ENCODE measurements around the gene CORO2A.

CORO2A gene

DNA sequence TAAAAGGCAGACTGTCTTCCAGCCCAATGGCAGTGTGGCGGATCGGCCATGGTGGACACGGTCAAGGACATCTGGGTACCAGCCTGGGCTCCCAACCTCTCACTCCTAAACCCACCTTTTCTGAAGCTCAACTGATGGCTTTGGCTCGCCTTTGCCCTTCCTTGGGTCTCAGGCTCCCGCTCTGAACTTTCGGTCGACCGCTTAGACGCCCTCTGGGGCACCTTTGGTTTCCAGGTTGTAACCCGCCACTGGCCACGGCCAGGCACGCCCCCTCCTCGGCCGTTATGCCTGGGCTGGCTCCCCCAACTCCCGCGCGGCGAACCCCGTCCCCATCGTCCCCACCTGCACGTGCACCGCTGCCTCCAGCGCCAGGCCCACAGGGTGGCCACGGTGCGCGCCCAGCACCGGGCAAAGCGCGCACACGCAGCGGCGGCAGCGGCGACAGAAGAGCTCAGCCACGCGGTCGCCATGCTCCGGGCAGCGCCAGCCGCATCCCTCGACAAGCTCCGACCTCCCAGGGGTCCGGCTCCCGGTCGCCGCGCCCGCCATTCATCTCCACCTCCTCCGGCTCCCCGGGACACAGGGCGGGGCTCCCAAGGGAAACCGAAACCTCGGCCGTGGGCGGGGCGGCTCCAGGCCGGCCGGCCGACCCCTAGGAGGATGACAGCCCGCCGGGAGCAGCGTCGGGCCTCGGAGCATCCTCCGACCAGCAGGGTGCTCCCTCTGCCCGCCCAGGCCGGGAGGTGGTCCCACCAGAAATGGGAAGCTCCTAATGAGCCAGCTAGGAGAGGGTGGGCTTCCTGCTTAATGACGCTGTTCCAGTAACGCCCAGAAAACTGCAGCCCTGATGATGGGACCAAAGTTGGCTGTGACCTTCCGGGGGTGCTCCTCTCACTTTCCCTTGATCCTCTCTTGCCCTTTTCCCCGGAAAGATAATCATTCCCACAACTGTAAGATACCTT, 73.5 kb downstream of the CORO2A start, which contains the start of gene TRIM14 (continued):
- TF ChIP-seq, protein P1, sequence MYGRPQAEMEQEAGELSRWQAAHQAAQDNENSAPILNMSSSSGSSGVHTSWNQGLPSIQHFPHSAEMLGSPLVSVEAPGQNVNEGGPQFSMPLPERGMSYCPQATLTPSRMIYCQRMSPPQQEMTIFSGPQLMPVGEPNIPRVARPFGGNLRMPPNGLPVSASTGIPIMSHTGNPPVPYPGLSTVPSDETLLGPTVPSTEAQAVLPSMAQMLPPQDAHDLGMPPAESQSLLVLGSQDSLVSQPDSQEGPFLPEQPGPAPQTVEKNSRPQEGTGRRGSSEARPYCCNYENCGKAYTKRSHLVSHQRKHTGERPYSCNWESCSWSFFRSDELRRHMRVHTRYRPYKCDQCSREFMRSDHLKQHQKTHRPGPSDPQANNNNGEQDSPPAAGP (tag by site-specific recombination; IDR thresholded peaks at IDR 0.05), result peak; percentile 32
- 0 out of 2 replicates have a peak, but pooled peaks have one; percentile 27 for TF ChIP-seq EGR2 (tag by site-specific recombination; IDR thresholded peaks at IDR 0.05; ENCODE audit: low read depth)
- TF ChIP-seq KLF1 (tag by site-specific recombination; IDR thresholded peaks at IDR 0.05), result peak; percentile 72
- TF ChIP-seq, protein P2, sequence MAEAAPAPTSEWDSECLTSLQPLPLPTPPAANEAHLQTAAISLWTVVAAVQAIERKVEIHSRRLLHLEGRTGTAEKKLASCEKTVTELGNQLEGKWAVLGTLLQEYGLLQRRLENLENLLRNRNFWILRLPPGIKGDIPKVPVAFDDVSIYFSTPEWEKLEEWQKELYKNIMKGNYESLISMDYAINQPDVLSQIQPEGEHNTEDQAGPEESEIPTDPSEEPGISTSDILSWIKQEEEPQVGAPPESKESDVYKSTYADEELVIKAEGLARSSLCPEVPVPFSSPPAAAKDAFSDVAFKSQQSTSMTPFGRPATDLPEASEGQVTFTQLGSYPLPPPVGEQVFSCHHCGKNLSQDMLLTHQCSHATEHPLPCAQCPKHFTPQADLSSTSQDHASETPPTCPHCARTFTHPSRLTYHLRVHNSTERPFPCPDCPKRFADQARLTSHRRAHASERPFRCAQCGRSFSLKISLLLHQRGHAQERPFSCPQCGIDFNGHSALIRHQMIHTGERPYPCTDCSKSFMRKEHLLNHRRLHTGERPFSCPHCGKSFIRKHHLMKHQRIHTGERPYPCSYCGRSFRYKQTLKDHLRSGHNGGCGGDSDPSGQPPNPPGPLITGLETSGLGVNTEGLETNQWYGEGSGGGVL (tag by site-specific recombination; IDR thresholded peaks at IDR 0.05), result peak; percentile 39; the same call in 1 of the 2 replicates
- TF ChIP-seq, protein P3, sequence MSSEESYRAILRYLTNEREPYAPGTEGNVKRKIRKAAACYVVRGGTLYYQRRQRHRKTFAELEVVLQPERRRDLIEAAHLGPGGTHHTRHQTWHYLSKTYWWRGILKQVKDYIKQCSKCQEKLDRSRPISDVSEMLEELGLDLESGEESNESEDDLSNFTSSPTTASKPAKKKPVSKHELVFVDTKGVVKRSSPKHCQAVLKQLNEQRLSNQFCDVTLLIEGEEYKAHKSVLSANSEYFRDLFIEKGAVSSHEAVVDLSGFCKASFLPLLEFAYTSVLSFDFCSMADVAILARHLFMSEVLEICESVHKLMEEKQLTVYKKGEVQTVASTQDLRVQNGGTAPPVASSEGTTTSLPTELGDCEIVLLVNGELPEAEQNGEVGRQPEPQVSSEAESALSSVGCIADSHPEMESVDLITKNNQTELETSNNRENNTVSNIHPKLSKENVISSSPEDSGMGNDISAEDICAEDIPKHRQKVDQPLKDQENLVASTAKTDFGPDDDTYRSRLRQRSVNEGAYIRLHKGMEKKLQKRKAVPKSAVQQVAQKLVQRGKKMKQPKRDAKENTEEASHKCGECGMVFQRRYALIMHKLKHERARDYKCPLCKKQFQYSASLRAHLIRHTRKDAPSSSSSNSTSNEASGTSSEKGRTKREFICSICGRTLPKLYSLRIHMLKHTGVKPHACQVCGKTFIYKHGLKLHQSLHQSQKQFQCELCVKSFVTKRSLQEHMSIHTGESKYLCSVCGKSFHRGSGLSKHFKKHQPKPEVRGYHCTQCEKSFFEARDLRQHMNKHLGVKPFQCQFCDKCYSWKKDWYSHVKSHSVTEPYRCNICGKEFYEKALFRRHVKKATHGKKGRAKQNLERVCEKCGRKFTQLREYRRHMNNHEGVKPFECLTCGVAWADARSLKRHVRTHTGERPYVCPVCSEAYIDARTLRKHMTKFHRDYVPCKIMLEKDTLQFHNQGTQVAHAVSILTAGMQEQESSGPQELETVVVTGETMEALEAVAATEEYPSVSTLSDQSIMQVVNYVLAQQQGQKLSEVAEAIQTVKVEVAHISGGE (tag by site-specific recombination; conservative IDR thresholded peaks at IDR 0.05; ENCODE audit: low read depth), result peak; percentile 65
- TF ChIP-seq ZNF394 (tag by site-specific recombination; IDR thresholded peaks at IDR 0.05; ENCODE audit: borderline replicate concordance), result peak; percentile 99
- 0 out of 2 replicates have a peak, but pooled peaks have one; percentile 12 for TF ChIP-seq ZSCAN30 (tag by site-specific recombination; IDR thresholded peaks at IDR 0.05)
- peak; percentile 88 for TF ChIP-seq GLIS2 (tag by site-specific recombination; IDR thresholded peaks at IDR 0.05)
- no peak for TF ChIP-seq ZNF350 (tag by site-specific recombination; IDR thresholded peaks at IDR 0.05)
- TF ChIP-seq, protein P4, sequence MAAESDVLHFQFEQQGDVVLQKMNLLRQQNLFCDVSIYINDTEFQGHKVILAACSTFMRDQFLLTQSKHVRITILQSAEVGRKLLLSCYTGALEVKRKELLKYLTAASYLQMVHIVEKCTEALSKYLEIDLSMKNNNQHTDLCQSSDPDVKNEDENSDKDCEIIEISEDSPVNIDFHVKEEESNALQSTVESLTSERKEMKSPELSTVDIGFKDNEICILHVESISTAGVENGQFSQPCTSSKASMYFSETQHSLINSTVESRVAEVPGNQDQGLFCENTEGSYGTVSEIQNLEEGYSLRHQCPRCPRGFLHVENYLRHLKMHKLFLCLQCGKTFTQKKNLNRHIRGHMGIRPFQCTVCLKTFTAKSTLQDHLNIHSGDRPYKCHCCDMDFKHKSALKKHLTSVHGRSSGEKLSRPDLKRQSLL (tag by site-specific recombination; IDR thresholded peaks at IDR 0.05), result peak; percentile 73
- TF ChIP-seq, protein P5, sequence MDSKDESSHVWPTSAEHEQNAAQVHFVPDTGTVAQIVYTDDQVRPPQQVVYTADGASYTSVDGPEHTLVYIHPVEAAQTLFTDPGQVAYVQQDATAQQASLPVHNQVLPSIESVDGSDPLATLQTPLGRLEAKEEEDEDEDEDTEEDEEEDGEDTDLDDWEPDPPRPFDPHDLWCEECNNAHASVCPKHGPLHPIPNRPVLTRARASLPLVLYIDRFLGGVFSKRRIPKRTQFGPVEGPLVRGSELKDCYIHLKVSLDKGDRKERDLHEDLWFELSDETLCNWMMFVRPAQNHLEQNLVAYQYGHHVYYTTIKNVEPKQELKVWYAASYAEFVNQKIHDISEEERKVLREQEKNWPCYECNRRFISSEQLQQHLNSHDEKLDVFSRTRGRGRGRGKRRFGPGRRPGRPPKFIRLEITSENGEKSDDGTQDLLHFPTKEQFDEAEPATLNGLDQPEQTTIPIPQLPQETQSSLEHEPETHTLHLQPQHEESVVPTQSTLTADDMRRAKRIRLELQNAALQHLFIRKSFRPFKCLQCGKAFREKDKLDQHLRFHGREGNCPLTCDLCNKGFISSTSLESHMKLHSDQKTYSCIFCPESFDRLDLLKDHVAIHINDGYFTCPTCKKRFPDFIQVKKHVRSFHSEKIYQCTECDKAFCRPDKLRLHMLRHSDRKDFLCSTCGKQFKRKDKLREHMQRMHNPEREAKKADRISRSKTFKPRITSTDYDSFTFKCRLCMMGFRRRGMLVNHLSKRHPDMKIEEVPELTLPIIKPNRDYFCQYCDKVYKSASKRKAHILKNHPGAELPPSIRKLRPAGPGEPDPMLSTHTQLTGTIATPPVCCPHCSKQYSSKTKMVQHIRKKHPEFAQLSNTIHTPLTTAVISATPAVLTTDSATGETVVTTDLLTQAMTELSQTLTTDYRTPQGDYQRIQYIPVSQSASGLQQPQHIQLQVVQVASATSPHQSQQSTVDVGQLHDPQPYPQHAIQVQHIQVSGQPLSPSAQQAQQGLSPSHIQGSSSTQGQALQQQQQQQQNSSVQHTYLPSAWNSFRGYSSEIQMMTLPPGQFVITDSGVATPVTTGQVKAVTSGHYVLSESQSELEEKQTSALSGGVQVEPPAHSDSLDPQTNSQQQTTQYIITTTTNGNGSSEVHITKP (tag by site-specific recombination; IDR thresholded peaks at IDR 0.05), result peak; percentile 79
- TF ChIP-seq KLF7 (tag by site-specific recombination; IDR thresholded peaks at IDR 0.05; ENCODE audit: borderline replicate concordance), result peak; percentile 29; the same call in 1 of the 2 replicates
- no peak for TF ChIP-seq ZBTB1 (tag by site-specific recombination; IDR thresholded peaks at IDR 0.05)
- no peak for TF ChIP-seq ZNF585B (tag by site-specific recombination; IDR thresholded peaks at IDR 0.05)
- TF ChIP-seq ZBTB7A (tag by site-specific recombination; IDR thresholded peaks at IDR 0.05; ENCODE audit: low read depth), result 0 out of 2 replicates have a peak, but pooled peaks have one; percentile 30
- no peak for TF ChIP-seq REPIN1 (tag by site-specific recombination; IDR thresholded peaks at IDR 0.05; ENCODE audit: low read depth)
- no peak for TF ChIP-seq ZNF19 (tag by site-specific recombination; IDR thresholded peaks at IDR 0.05; ENCODE audit: low read depth)
- TF ChIP-seq YY2 (tag by site-specific recombination; IDR thresholded peaks at IDR 0.05), result peak; percentile 80
- 0 out of 2 replicates have a peak, but pooled peaks have one; percentile 31 for TF ChIP-seq ZNF785 (tag by site-specific recombination; IDR thresholded peaks at IDR 0.05)
- TF ChIP-seq ZIC2 (tag by site-specific recombination; IDR thresholded peaks at IDR 0.05), result peak; percentile 80
- TF ChIP-seq IKZF3 (tag by site-specific recombination; IDR thresholded peaks at IDR 0.05), result peak; percentile 80
- peak; percentile 86 for TF ChIP-seq SP3 (tag by site-specific recombination; IDR thresholded peaks at IDR 0.05)
- TF ChIP-seq ZNF549 (tag by site-specific recombination; IDR thresholded peaks at IDR 0.05), result peak; percentile 56
- TF ChIP-seq ZNF76 (tag by site-specific recombination; IDR thresholded peaks at IDR 0.05; ENCODE audit: borderline replicate concordance, low read depth), result peak; percentile 58; the same call in 1 of the 2 replicates
- TF ChIP-seq SP2 (tag by site-specific recombination; IDR thresholded peaks at IDR 0.05), result peak; percentile 90
- TF ChIP-seq HOXC10 (CRISPR knock-in tag; IDR thresholded peaks at IDR 0.05), result no peak
- TF ChIP-seq ZNF600 (tag by site-specific recombination; IDR thresholded peaks at IDR 0.05), result peak; percentile 65
- TF ChIP-seq ZNF423 (tag by site-specific recombination; IDR thresholded peaks at IDR 0.05), result peak; percentile 89
